CD4-positive, alpha-beta T cell treated with Interleukin-6 for 4 hours (primary cell): Measurements from ENCODE around the gene TUG1.

Experiments used
- DNase-seq: peaks from one replicate; pipeline ENCODE4 v3.0.0-alpha.2; 2020; ENCODE audit warnings: mixed read lengths

Gene TUG1

GRCh38 chr22:30948930-30949342, 20.1 kb upstream of the TUG1 start:
- no peak for DNase-seq

GRCh38 chr22:30949934-30950660, 19.0 kb upstream of the TUG1 start:
- DNase-seq = no peak

- DNase-seq = no peak
These were observed 15.9 kb upstream of the TUG1 start for GRCh38 chr22:30953206-30953605.

- DNase-seq = peak; percentile 16
These were observed 13.9 kb upstream of the TUG1 start for GRCh38 chr22:30955153-30955552.

GRCh38 chr22:30964858-30965257, 4.2 kb upstream of the TUG1 start:
- DNase-seq = no peak

- no peak for DNase-seq
These were observed 796 bp upstream of the TUG1 start, which contains the start of gene MORC2 for GRCh38 chr22:30968015-30968923. Gene MORC2, minus strand, starts transcription at chr22:30968774. Its CDS starts 885 bp downstream, at chr22:30967889.

- peak; percentile 48 for DNase-seq
These were observed 679 bp downstream of the TUG1 start for GRCh38 chr22:30969532-30970355.

- DNase-seq = no peak
These were observed 1.3 kb downstream of the TUG1 start for GRCh38 chr22:30970356-30970746.

- DNase-seq = no peak
These were observed 9.4 kb downstream of the TUG1 start for GRCh38 chr22:30978304-30978962.

GRCh38 chr22:30979932-30980331, 10.9 kb downstream of the TUG1 start:
- DNase-seq = no peak

GRCh38 chr22:30982512-30982911, 13.4 kb downstream of the TUG1 start:
- DNase-seq = no peak

GRCh38 chr22:30984317-30984716, 15.3 kb downstream of the TUG1 start:
- no peak for DNase-seq

GRCh38 chr22:30985561-30986208, 16.6 kb downstream of the TUG1 start:
- no peak for DNase-seq

GRCh38 chr22:30989474-30989873, 20.4 kb downstream of the TUG1 start:
- DNase-seq = no peak

GRCh38 chr22:30990690-30991089, 21.6 kb downstream of the TUG1 start:
- DNase-seq = no peak

- no peak for DNase-seq
These were observed 23.5 kb downstream of the TUG1 start for GRCh38 chr22:30992565-30992964.

- no peak for DNase-seq
These were observed 25.9 kb downstream of the TUG1 start for GRCh38 chr22:30994960-30995359.

GRCh38 chr22:30996462-30996861, 27.4 kb downstream of the TUG1 start:
- no peak for DNase-seq

GRCh38 chr22:30998329-30998728, 29.3 kb downstream of the TUG1 start:
- no peak for DNase-seq

GRCh38 chr22:31001124-31001770, 32.2 kb downstream of the TUG1 start:
- no peak for DNase-seq

- no peak for DNase-seq
These were observed 36.5 kb downstream of the TUG1 start for GRCh38 chr22:31005535-31005934.
